Activated CD8-positive, alpha-beta T cell treated with anti-CD3 and anti-CD28 coated beads, Interleukin-2, amount 10 ng/mL, durations not matched to agents 7 days and 5 days (primary cell): ENCODE measurements around the gene EXTL1. TPM values are rescaled to one million over a fixed set of nuclear protein-coding genes. Genes with fewer than 3 reads are reported as not detected.

Source experiments
- ATAC-seq: fragments of 150-1000 bp; cut with Tn5 transposase; one replicate; pipeline ENCODE4 v1.10.0; 2021; ENCODE audit warnings: moderate library complexity
- CTCF ChIA-PET: fragments of 350-600 bp; sonication (Branson Sonifier 250); formaldehyde crosslinking; loops from one replicate; lab custom pipeline; 2021; ENCODE audit warnings: antibody characterized with exemption; lab: Charles Lee
- POLR2A ChIA-PET: fragments of 350-600 bp; sonication (Branson Sonifier 250); formaldehyde crosslinking; loops from one replicate; lab custom pipeline; 2021; ENCODE audit warnings: antibody characterized with exemption; lab: Charles Lee
- DNase-seq: peaks from one replicate; pipeline ENCODE4 v3.0.0-alpha.2; 2020
- H3K27ac Mint-ChIP-seq: one replicate; pipeline ENCODE4 v1.8.0; 2021; ENCODE audit warnings: mild to moderate bottlenecking, mixed read lengths
- H3K27me3 Mint-ChIP-seq: one replicate; pipeline ENCODE4 v1.8.0; 2021; ENCODE audit warnings: low read depth, mixed read lengths
- H3K36me3 Mint-ChIP-seq: one replicate; pipeline ENCODE4 v1.8.0; 2021; ENCODE audit warnings: low read depth, mixed read lengths
- H3K4me1 Mint-ChIP-seq: one replicate; pipeline ENCODE4 v1.8.0; 2021; ENCODE audit warnings: low read depth, mixed read lengths
- H3K4me3 Mint-ChIP-seq: one replicate; pipeline ENCODE4 v1.8.0; 2021; ENCODE audit warnings: mild to moderate bottlenecking, mixed read lengths
- H3K9me3 Mint-ChIP-seq: one replicate; pipeline ENCODE4 v1.8.0; 2022; ENCODE audit warnings: mixed read lengths; ENCODE audit not compliant: insufficient read depth
- total RNA-seq, 2 experiments: library from RNA; stranded (reverse); gene quantifications; one replicate each; pipeline ENCODE4 v1.2.3, GENCODE V29; 2021

The EXTL1 gene
- total RNA-seq, 2 experiments from 2014 or later = not detected

DNA sequence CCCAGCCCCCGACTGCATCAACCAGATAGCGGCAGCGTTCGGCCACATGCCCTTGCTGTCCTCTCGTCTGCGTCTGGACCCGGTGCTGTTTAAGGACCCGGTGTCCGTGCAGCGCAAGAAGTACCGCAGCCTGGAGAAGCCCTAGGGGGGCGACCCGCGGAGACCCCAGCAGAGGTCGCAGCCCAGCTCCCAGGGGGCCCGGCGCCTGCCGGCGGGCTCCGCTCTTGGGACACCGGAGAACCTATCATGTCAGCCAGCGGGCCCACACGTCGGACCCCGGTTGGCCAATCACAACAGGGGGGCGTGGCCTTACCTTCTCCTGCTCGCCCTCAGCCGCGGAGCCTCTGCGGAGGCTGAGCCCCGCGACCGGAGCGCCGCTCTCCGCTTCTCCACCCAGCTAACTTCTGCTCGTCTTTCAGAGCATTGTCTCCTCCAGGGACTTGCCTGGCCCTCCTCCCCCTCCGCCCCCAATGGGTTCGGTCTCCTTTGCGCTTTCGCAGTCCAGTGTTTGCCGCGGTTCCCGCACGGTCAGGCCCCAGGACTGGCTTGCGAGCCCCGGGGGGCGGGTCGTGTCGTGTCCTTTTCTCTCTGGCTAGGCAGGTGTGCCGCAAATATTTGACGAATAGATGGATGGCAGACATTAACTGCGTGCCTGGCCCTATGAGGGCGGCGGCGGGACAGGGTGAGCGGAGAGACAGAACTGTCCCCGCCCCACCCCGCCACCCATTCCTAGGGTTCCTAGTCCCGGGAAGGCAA is 13.8 kb downstream of the EXTL1 start:
- ChIA-PET CTCF (interaction anchor here (0.6 to 4.2 kb wide), 21 partner anchors 9 to 380 kb away, joined by 3 to 40 read pairs (median 4); partner anchors contain the start of genes C1orf232, EXTL1 and ZNF593), POLR2A (interaction anchor here (0.6 kb wide), 1 partner anchor 48 kb away, joined by 4 read pairs; no protein-coding TSS in a partner anchor)
- DNase-seq (peak; percentile 95), ATAC-seq (peak; percentile 97)
- H3K4me1 Mint-ChIP-seq = peaks cover 16% of the 10 kb centered on the region
- H3K4me3 Mint-ChIP-seq = peak overlapping the region; percentile 91
- peaks cover 24% of the 10 kb centered on the region for H3K27me3 Mint-ChIP-seq
- H3K9me3 Mint-ChIP-seq = no peaks in the 10 kb centered on the region
- H3K27ac Mint-ChIP-seq = peak overlapping the region; percentile 56
- no peaks in the 10 kb centered on the region for H3K36me3 Mint-ChIP-seq

DNA sequence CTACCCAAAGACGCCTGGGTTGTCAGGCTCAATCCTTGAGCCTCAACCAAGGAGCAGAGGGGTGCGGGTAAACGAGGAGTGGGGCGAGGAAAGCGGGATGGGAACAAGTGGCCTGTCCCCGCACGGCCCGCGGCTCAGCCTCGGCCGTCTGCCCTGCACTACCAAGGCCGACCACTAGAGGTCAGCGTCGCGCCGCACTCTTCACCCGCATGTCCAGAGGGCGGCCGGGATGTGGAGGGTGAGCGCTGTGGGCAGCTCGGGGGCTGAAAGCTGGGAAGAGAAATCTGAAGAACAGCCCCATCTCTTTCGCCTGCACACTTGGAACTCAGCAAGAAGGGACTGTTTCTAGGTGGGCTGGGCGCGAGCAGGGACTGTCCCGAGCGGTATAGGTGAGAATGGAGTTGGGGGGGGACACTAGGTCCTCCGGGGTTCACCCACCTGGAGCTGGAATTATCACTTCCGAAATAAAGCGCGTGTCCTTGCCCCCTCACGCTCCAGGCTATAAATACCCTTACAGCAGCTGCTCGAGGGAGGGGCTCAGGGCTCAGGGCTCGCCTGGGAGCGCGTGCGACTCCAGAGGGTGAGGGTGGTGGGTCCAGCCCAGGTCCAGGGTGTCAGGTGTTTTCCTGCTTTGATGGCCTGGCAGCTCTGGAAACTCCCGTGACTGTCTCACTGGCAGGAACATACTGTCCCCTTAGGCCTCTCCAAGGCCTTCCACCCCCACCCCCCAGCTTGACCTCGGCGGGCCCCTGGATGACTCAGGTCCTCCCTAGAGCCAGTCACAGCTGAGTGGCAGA is 14.6 kb downstream of the EXTL1 start:
- H3K4me1 Mint-ChIP-seq = peaks cover 16% of the 10 kb centered on the region
- no peaks in the 10 kb centered on the region for H3K36me3 Mint-ChIP-seq
- no peaks in the 10 kb centered on the region for H3K9me3 Mint-ChIP-seq
- H3K4me3 Mint-ChIP-seq = peak overlapping the region; percentile 91
- ATAC-seq (peak; percentile 77), DNase-seq (peak; percentile 81)
- no peak overlapping the region for H3K27ac Mint-ChIP-seq
- ChIA-PET CTCF (interaction anchor here (0.7 to 4.2 kb wide), 24 partner anchors 9 to 381 kb away, joined by 3 to 40 read pairs (median 4); partner anchors contain the start of genes CEP85, EXTL1 and ZNF593), POLR2A (interaction anchor here (0.6 kb wide), 1 partner anchor 91 kb away, joined by 6 read pairs; no protein-coding TSS in a partner anchor)
- H3K27me3 Mint-ChIP-seq = peaks cover 21% of the 10 kb centered on the region

DNA sequence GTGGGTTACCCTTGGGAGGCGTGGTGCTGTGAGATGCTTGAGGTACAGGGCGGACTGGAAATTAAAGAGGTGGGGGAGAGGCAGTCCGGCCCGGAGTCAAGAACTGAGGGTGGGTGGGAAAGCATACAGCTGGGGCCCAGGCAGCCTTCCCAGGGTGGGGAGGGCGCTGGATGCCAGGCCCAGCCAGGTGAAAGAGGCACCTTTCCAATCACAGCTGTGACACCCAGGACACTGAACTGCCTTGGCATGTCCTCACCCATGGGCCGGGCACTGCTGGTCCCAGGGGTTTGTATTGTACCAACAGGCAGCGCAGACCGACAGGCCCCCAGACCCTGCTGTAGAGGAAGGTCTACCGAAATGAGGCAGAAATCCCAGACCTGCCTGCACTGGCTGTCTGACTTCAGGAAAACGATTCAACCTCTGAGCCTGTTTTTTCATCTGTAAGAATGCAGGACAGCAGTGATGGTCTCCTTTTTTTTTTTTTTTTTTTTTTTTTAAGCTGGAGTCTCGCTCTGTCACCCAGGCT is 15.2 kb downstream of the EXTL1 start:
- ChIA-PET CTCF (interaction anchor here (0.7 to 4.2 kb wide), 21 partner anchors 8 to 381 kb away, joined by 3 to 40 read pairs (median 4); partner anchors contain the start of genes CEP85, EXTL1 and ZNF593), POLR2A (no interaction called here)
- no peaks in the 10 kb centered on the region for H3K9me3 Mint-ChIP-seq
- peaks cover 19% of the 10 kb centered on the region for H3K27me3 Mint-ChIP-seq
- H3K27ac Mint-ChIP-seq = no peak overlapping the region
- no peak for ATAC-seq
- H3K36me3 Mint-ChIP-seq = no peaks in the 10 kb centered on the region
- DNase-seq = no peak
- H3K4me1 Mint-ChIP-seq = peaks cover 16% of the 10 kb centered on the region
- no peak overlapping the region for H3K4me3 Mint-ChIP-seq

DNA sequence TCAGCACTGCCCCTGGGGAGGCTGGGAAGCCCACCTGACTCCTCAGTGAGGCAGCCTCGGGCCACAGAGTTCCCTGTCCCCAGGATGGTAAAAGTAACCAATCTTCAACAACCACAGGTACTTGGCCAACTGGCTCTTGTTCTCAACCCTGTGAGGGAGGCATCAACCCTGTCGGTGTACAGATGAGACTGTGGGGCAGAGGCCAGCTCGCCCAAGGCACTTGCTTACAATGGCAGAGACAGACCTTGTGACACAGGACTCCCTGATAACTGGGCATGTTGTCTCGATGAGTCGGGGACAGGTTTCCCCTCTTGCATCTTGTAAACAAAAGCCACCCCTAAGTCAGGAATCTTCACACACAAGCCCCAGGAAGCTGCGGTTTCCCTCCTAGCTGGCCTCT is 16.3 kb downstream of the EXTL1 start:
- ChIA-PET POLR2A (no interaction called here), CTCF (interaction anchor here (0.6 to 4.2 kb wide), 3 partner anchors 106 to 131 kb away, joined by 3 to 40 read pairs (median 3); partner anchors contain the start of gene C1orf232)
- Mint-ChIP-seq H3K27ac (no peak overlapping the region), H3K4me1 (peaks cover 16% of the 10 kb centered on the region), H3K36me3 (no peaks in the 10 kb centered on the region), H3K4me3 (no peak overlapping the region), H3K9me3 (no peaks in the 10 kb centered on the region), H3K27me3 (peaks cover 14% of the 10 kb centered on the region)
- DNase-seq (no peak), ATAC-seq (no peak)

DNA sequence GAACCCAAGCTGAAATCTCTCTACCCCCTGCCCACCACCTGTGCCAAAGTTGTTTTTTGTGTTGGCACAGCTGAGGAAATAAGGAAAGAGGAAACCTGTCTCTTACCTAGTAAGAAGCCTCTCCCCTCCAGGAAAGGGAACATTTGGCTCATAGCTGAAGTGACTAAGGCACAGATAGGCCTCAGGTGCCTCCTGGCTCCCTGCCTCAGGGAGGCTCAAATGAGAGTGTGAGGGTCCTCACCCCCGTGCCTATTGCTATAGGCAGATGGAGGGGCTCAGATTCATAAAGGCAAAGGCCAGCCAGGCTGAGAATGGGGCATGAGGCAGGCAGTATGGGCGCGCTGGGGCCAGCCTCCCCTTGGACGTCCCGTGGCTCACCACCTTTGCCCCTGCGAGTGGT is 16.9 kb downstream of the EXTL1 start:
- no peaks in the 10 kb centered on the region for H3K36me3 Mint-ChIP-seq
- no peak for ATAC-seq
- H3K9me3 Mint-ChIP-seq = no peaks in the 10 kb centered on the region
- H3K27me3 Mint-ChIP-seq = peaks cover 19% of the 10 kb centered on the region
- no peak overlapping the region for H3K27ac Mint-ChIP-seq
- ChIA-PET CTCF (interaction anchor here (0.6 to 1.5 kb wide), 4 partner anchors 59 to 143 kb away, joined by 3 to 4 read pairs (median 3); partner anchors contain the start of gene C1orf232), POLR2A (no interaction called here)
- peaks cover 16% of the 10 kb centered on the region for H3K4me1 Mint-ChIP-seq
- no peak for DNase-seq
- H3K4me3 Mint-ChIP-seq = no peak overlapping the region

DNA sequence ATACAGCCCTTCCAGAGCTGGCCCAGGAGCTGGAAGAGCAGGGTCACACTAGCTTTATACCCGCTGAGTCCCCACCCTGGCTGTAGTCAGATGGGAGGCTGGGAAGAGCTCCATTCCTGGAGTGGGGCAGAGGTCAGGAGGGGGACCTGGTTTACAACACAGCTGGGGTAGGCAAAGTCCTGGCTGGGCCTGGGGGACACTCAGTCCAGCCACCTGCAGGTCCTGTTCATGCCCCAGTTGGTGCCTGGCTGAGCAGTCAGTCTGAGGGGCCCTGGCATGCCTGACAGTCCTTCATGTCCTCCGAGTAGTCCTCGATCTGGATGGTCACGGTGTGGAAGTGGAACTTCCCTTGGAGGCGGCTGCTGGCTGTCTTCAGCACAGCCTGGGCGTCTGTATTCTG is 17.3 kb downstream of the EXTL1 start:
- Mint-ChIP-seq H3K27ac (no peak overlapping the region), H3K9me3 (no peaks in the 10 kb centered on the region), H3K4me1 (peaks cover 16% of the 10 kb centered on the region), H3K27me3 (peaks cover 22% of the 10 kb centered on the region), H3K36me3 (no peaks in the 10 kb centered on the region), H3K4me3 (no peak overlapping the region)
- no peak for ATAC-seq
- ChIA-PET CTCF (interaction anchor here (0.8 to 1.5 kb wide), 4 partner anchors 59 to 143 kb away, joined by 3 to 5 read pairs (median 4); partner anchors contain the start of gene C1orf232), POLR2A (no interaction called here)
- DNase-seq = no peak

DNA sequence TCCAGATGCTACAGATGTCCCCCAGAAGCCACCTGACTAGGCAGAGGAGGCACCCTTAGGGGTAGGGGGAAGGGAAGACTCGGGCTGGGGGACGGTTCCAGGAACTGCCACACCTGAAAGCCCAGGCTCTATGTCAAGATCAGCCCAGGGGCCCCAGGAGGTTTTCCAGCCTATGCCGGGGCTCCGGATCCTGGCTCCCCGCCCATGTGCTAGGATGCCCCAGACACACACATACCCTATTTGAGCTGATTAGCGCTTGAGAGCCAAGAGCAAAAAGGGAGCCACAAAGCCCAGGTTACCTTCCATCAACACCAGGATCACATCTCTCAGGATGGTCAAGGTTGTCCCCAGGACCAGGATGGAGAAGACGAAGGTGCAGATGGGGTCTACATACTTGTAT is 19.8 kb downstream of the EXTL1 start:
- ATAC-seq (no peak), DNase-seq (no peak)
- Mint-ChIP-seq H3K36me3 (no peaks in the 10 kb centered on the region), H3K4me3 (no peak overlapping the region), H3K4me1 (peaks cover 4% of the 10 kb centered on the region), H3K27ac (no peak overlapping the region), H3K27me3 (peaks cover 28% of the 10 kb centered on the region), H3K9me3 (no peaks in the 10 kb centered on the region)
- CTCF ChIA-PET = interaction anchor here (0.7 to 1.9 kb wide), 3 partner anchors 103 to 128 kb away, joined by 3 to 8 read pairs (median 3); partner anchors contain the start of gene ZNF593
- POLR2A ChIA-PET = no interaction called here

DNA sequence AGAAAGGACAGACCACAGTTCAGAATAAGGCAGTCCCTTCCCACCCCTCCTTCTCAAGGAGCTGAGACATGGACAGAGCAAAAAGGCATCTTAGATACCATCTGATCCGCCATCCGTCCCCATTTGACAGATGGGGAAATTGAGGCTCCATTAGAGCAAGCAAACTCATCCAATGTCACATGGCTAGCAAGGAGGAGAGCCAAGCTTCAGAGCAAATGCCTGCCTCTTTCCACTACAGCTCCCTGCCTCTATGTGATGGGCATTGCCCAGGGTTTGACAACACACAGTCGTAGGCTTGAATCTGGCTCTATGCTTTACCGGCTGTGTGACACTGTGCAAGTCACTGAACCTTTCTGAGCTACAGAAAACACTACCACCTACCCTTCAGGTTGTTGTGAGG is 20.4 kb downstream of the EXTL1 start:
- POLR2A ChIA-PET = interaction anchor here (0.7 kb wide), 1 partner anchor 320 kb away, joined by 4 read pairs; no protein-coding TSS in a partner anchor
- CTCF ChIA-PET = interaction anchor here (0.7 to 1.9 kb wide), 3 partner anchors 37 to 128 kb away, joined by 3 to 8 read pairs (median 5); partner anchors contain the start of gene ZNF593
- no peak overlapping the region for H3K4me3 Mint-ChIP-seq

DNA sequence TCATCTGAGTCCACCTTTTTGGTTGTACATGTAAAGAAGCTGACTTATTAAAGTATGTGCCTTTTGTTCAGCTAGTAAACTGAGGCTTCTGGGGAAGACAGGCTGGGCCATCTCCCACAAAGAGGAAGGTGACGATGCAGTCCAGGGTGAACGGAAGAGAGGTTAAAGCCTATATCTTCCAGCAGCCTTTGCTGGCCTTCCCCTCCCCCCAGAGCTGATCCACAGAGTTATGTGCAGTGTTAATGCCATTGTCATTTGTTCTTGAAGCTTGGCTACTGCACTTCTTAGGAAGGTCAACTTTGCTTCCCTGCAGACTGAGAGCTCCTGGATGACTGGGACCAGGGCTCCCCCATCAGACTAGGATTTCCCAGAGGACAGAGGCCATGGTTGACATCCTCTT is 22.2 kb downstream of the EXTL1 start:
- no peak overlapping the region for H3K4me3 Mint-ChIP-seq
- CTCF ChIA-PET = interaction anchor here (0.8 to 1.9 kb wide), 4 partner anchors 7 to 232 kb away, joined by 3 to 9 read pairs (median 3); no protein-coding TSS in a partner anchor
- no peaks in the 10 kb centered on the region for H3K36me3 Mint-ChIP-seq
- ATAC-seq (no peak), DNase-seq (no peak)
- H3K27ac Mint-ChIP-seq = no peak overlapping the region
- H3K4me1 Mint-ChIP-seq = peaks cover 8% of the 10 kb centered on the region
- H3K27me3 Mint-ChIP-seq = peaks cover 49% of the 10 kb centered on the region
- POLR2A ChIA-PET = interaction anchor here (0.6 kb wide), 1 partner anchor 1876 kb away, joined by 3 read pairs; no protein-coding TSS in a partner anchor
- no peaks in the 10 kb centered on the region for H3K9me3 Mint-ChIP-seq

More for the DNA sequence above, 20.4 kb downstream of the EXTL1 start:
- Mint-ChIP-seq H3K9me3 (no peaks in the 10 kb centered on the region), H3K36me3 (no peaks in the 10 kb centered on the region), H3K27me3 (peaks cover 34% of the 10 kb centered on the region), H3K27ac (no peak overlapping the region), H3K4me1 (peaks cover 8% of the 10 kb centered on the region)
- ATAC-seq = no peak
- no peak for DNase-seq

DNA sequence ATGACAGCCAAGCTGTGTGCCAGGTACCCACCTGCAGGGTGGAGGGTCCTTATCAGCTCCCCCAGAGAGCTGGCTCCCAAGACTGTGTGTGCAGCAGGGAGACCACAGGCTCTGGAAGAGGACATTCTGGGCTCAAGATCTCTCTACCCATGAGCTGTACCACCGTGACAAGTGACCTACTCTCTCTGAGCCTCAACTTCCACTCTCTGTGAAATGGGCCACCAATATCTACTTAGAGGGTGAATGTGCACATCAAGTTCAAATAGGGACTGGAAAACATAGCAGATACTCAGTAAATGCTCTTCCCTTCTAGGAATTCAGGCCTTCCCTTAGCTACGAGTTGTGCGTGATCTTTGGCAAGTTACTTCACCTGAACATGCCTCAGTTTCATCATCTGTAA is 22.8 kb downstream of the EXTL1 start:
- Mint-ChIP-seq H3K9me3 (no peaks in the 10 kb centered on the region), H3K4me1 (peaks cover 8% of the 10 kb centered on the region), H3K4me3 (no peak overlapping the region), H3K27ac (no peak overlapping the region), H3K27me3 (peaks cover 56% of the 10 kb centered on the region), H3K36me3 (no peaks in the 10 kb centered on the region)
- ChIA-PET CTCF (interaction anchor here (0.7 to 1.9 kb wide), 5 partner anchors 8 to 231 kb away, joined by 3 to 9 read pairs (median 3); partner anchors contain the start of gene ZNF593), POLR2A (interaction anchor here (0.6 kb wide), 1 partner anchor 1876 kb away, joined by 3 read pairs; no protein-coding TSS in a partner anchor)
- no peak for DNase-seq
- ATAC-seq = no peak
